A549 (cell line): ENCODE data around the gene ZNF618. TPM values are rescaled to one million over a fixed set of nuclear protein-coding genes. Genes with fewer than 3 reads are reported as not detected.
A peak's percentile ranks its signal among the peaks of the same experiment; 100 is the strongest.

Experiments used
- ATAC-seq, 2 experiments: fragments of 200-7000 bp in 1 of 2; fragments of >200 bp in 1 of 2; cut with Nextera tagmentation in 1 of 2; cut with Tn5 transposase in 1 of 2; 3 replicates each; pipeline versions ENCODE4 v1.8.0 to v1.9.1; 2018 to 2020; ENCODE audit warnings: mild to moderate bottlenecking in 1 of 2, moderate library complexity in 1 of 2
- CTCF ChIA-PET: fragments of 300-600 bp; sonication (Branson Sonifier 250); formaldehyde crosslinking; extraction: SDS; loops from one replicate; lab custom pipeline; 2021; ENCODE audit warnings: antibody characterized with exemption, inconsistent platforms; lab: Yijun Ruan, JAX
- POLR2A ChIA-PET: fragments of 350-600 bp; formaldehyde crosslinking; extraction: SDS; loops from one replicate; lab custom pipeline; 2021; ENCODE audit warnings: antibody characterized with exemption, inconsistent platforms; lab: Yijun Ruan, JAX
- DNase-seq, 2 experiments: peaks; one replicate each; pipeline versions ENCODE4 v3.0.0 to v3.0.0-alpha.2; 2011 to 2016; ENCODE audit warnings: low read depth in 1 of 2, low spot score in 1 of 2
- FAIRE-seq: peaks from 2 replicates; lab custom pipeline; 2011; peaks lifted over from hg19 to GRCh38; lab: Jason Lieb, UNC
- H3K27ac ChIP-seq, 2 experiments: fragments of >200 bp; sonication (Bioruptor Twin); formaldehyde crosslinking; 3 replicates each; pipeline ENCODE4 v1.5.1; 2016 to 2017
- H3K4me1 ChIP-seq: fragments of >200 bp; sonication (Bioruptor Twin); formaldehyde crosslinking; 3 replicates; pipeline ENCODE4 v1.6.1; 2016
- H3K4me2 ChIP-seq: fragments of >200 bp; sonication (Bioruptor Twin); formaldehyde crosslinking; 3 replicates; pipeline ENCODE4 v1.6.1; 2016
- H3K4me3 ChIP-seq: fragments of >200 bp; sonication (Bioruptor Twin); formaldehyde crosslinking; 3 replicates; pipeline ENCODE4 v1.5.1; 2016
- H3K9me3 ChIP-seq: fragments of >200 bp; sonication (Bioruptor Twin); formaldehyde crosslinking; 3 replicates; pipeline ENCODE4 v1.6.1; 2016
- CBX2 ChIP-seq: fragments of 200-600 bp; sonication (generic); IDR thresholded peaks from 2 replicates; pipeline ENCODE4 v1.6.1; 2016; ENCODE audit warnings: low read depth, mild to moderate bottlenecking, borderline replicate concordance
- CHD4 ChIP-seq: fragments of 200-600 bp; sonication (generic); IDR thresholded peaks from 2 replicates; pipeline ENCODE4 v1.6.1; 2016; ENCODE audit warnings: antibody characterized with exemption, mild to moderate bottlenecking, borderline replicate concordance
- EHMT2 ChIP-seq: fragments of 200-600 bp; sonication (generic); IDR thresholded peaks from 2 replicates; pipeline ENCODE4 v1.6.1; 2016; ENCODE audit warnings: antibody characterized with exemption, low read depth, mild to moderate bottlenecking, moderate library complexity
- EP300 ChIP-seq, 2 experiments: fragments of >200 bp; sonication (Bioruptor Twin); formaldehyde crosslinking; IDR thresholded peaks; 2 replicates in 1 of 2; 3 replicates in 1 of 2; pipeline ENCODE4 v1.6.1; 2016 to 2017
- HOXA7 ChIP-seq: fragments of 250-450 bp; sonication (Bioruptor Pico); IDR thresholded peaks from 2 replicates; pipeline ENCODE4 v1.5.0; 2020; ENCODE audit warnings: mild to moderate bottlenecking, moderate library complexity
- JUN ChIP-seq, 2 experiments: fragments of >200 bp; sonication (Bioruptor Twin); formaldehyde crosslinking; IDR thresholded peaks; 2 replicates in 1 of 2; 3 replicates in 1 of 2; pipeline ENCODE4 v1.6.1; 2016 to 2017
- NPAS2 ChIP-seq: fragments of 250-450 bp; sonication (Bioruptor Pico); IDR thresholded peaks from 2 replicates; pipeline ENCODE4 v1.8.0; 2022; ENCODE audit warnings: mild to moderate bottlenecking, moderate library complexity, borderline replicate concordance
- NR3C1 ChIP-seq: fragments of >200 bp; sonication (Bioruptor Twin); formaldehyde crosslinking; IDR thresholded peaks from 3 replicates; pipeline ENCODE4 v1.6.1; 2017
- POLR2A ChIP-seq: IDR thresholded peaks from 2 replicates; pipeline ENCODE4 v1.6.1; 2012; ENCODE audit warnings: mild to moderate bottlenecking, low read length
- POLR2AphosphoS2 ChIP-seq: conservative IDR thresholded peaks from 2 replicates; pipeline ENCODE4 v1.6.1; 2012; ENCODE audit warnings: low read length, improper control_type of control experiment, inconsistent platforms
- RAD21 ChIP-seq, 2 experiments: fragments of >200 bp in 1 of 2; sonication (Bioruptor Twin) in 1 of 2; formaldehyde crosslinking in 1 of 2; IDR thresholded peaks in 1 of 2; conservative IDR thresholded peaks in 1 of 2; 2 replicates in 1 of 2; 3 replicates in 1 of 2; pipeline ENCODE4 v1.6.1; 2012 to 2018; ENCODE audit warnings: inconsistent platforms in 1 of 2
- RARB ChIP-seq: fragments of 250-450 bp; sonication (Bioruptor Pico); IDR thresholded peaks from 2 replicates; pipeline ENCODE4 v1.8.0; 2021; ENCODE audit warnings: mild to moderate bottlenecking, moderate library complexity
- SREBF2 ChIP-seq: fragments of 450-650 bp; IDR thresholded peaks from 2 replicates; pipeline ENCODE4 v1.6.1; 2014; ENCODE audit warnings: mild to moderate bottlenecking, moderate library complexity
- TFCP2L1 ChIP-seq: fragments of 250-450 bp; sonication (Bioruptor Pico); IDR thresholded peaks from 2 replicates; pipeline ENCODE4 v1.5.0; 2021; ENCODE audit warnings: mild to moderate bottlenecking
- ZC3H11A ChIP-seq: fragments of 450-650 bp; IDR thresholded peaks from 2 replicates; pipeline ENCODE4 v1.6.1; 2014; ENCODE audit warnings: antibody characterized with exemption, mild to moderate bottlenecking
- WGBS: methylation state at CpG from one replicate; pipeline ENCODE4 v1.1.6; 2017; ENCODE audit errors: missing lambda C conversion rate; 5-methylcytosine and 5-hydroxymethylcytosine counted together
- polyA plus RNA-seq, 4 experiments: library from polyadenylated mRNA; depleted of rRNA in 3 of 4; stranded (reverse); fragments of >200 nt; fragmentation: RNase III in 1 of 4; extraction: RNeasy Plus Mini Kit Qiagen cat#74134 plus additional on column Dnase treatment in 1 of 4; gene quantifications; 2 replicates in 3 of 4; 3 replicates in 1 of 4; pipeline ENCODE4 v1.2.3, GENCODE V29; 2011 to 2017
- TF ChIP-seq, protein P1 (sequence below): fragments of 150-350 bp; IDR thresholded peaks from 2 replicates; pipeline ENCODE4 v1.6.1; 2014; ENCODE audit warnings: low read depth, mild to moderate bottlenecking, low read length
- TF ChIP-seq, protein P2 (sequence below): fragments of >200 bp; sonication (Bioruptor Twin); formaldehyde crosslinking; IDR thresholded peaks from 2 replicates; pipeline ENCODE4 v1.6.1; 2016
- TF ChIP-seq, protein P3 (sequence below): fragments of >200 bp; sonication (Bioruptor Twin); formaldehyde crosslinking; IDR thresholded peaks from 3 replicates; pipeline ENCODE4 v1.6.1; 2016
- TF ChIP-seq, protein P4 (sequence below): IDR thresholded peaks from 2 replicates; pipeline ENCODE4 v1.6.1; 2012
- TF ChIP-seq, protein P5 (sequence below): fragments of 250-450 bp; sonication (Bioruptor Pico); IDR thresholded peaks from 2 replicates; pipeline ENCODE4 v1.5.0; 2021; ENCODE audit warnings: mild to moderate bottlenecking, moderate library complexity, borderline replicate concordance
- TF ChIP-seq, protein P6 (sequence below): IDR thresholded peaks from 2 replicates; pipeline ENCODE4 v1.6.1; 2012

The ZNF618 gene
- polyA plus RNA-seq, 2 of the 4 experiments (the other 2 are of a cell fraction), result 9.0 to 10.0 TPM

DNA sequence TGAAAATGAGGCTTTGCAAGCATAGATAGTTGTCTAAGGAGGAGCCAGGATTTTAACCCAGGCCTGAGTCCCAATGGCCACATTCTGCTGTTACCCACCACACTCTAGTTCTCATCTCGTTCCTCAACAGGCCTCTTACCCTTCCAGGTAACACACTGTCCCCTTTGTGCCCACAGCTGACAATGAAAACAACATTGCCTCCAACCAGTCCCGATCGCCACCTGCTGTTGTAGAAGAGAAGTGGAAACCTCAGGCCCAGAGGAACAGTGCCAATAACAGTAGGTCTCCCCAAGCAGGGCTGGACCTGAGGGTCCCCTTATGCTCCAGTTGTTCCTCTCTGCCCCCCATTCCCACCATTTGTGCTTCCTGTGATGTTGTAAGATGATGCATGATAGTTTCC is 171.6 kb downstream of the ZNF618 start:
- CTCF ChIA-PET, result interaction anchor here (1.0 to 2.0 kb wide), 3 partner anchors 11 to 18 kb away, joined by 3 to 7 read pairs (median 4); no protein-coding TSS in a partner anchor
- Histone ChIP-seq H3K4me1 (no peaks in the 10 kb centered on the region), H3K4me3 (no peak overlapping the region), H3K27ac (no peak overlapping the region), H3K4me2 (no peak overlapping the region), H3K9me3 (no peaks in the 10 kb centered on the region)
- ATAC-seq (peak in 1 of 2 experiments; percentile 73; a peak in 2 of 6 replicates), FAIRE-seq (no peak), DNase-seq (peak; percentile 13 to 31)
- 88% methylated on average over 3 of the region's 3 CpGs for WGBS
- TF ChIP-seq RAD21 (conservative IDR thresholded peaks at IDR 0.05 in 1 of 2, IDR thresholded peaks at IDR 0.05 in 1 of 2) (peak in 1 of 2 experiments; percentile 45; a peak in 2 of 5 replicates), POLR2A (no peak)
- POLR2A ChIA-PET, result no interaction called here

DNA sequence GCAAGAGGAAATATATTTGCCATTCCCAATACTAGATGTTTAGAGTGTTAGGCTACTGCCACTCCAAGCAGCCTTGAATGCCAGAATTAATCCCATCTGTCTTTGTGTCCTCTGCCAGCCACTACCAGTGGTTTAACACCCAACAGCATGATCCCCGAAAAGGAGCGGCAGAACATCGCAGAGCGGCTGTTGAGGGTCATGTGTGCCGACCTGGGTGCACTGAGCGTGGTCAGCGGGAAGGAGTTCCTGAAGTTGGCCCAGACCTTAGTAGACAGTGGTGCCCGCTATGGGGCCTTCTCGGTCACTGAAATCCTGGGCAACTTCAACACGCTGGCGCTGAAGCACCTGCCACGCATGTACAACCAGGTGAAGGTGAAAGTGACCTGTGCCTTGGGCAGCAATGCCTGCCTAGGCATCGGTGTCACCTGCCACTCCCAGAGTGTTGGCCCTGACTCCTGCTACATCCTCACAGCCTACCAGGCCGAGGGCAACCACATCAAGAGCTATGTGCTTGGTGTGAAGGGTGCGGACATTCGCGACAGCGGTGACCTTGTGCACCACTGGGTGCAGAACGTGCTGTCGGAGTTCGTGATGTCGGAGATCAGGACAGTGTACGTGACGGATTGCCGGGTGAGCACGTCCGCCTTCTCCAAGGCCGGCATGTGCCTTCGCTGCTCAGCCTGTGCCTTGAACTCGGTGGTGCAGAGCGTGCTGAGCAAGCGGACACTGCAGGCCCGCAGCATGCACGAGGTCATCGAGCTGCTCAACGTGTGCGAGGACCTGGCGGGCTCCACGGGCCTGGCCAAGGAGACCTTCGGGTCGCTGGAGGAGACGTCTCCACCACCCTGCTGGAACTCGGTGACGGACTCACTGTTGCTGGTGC is 172.7 kb downstream of the ZNF618 start:
- no peaks in the 10 kb centered on the region for H3K4me1 ChIP-seq
- ChIA-PET POLR2A (no interaction called here), CTCF (no interaction called here)
- DNase-seq, result no peak
- ATAC-seq, result no peak
- no peaks in the 10 kb centered on the region for H3K9me3 ChIP-seq
- no peak overlapping the region for H3K27ac ChIP-seq
- H3K4me3 ChIP-seq, result no peak overlapping the region
- FAIRE-seq, result no peak
- 93% methylated on average over 31 of the region's 44 CpGs for WGBS
- TF ChIP-seq, protein P1, sequence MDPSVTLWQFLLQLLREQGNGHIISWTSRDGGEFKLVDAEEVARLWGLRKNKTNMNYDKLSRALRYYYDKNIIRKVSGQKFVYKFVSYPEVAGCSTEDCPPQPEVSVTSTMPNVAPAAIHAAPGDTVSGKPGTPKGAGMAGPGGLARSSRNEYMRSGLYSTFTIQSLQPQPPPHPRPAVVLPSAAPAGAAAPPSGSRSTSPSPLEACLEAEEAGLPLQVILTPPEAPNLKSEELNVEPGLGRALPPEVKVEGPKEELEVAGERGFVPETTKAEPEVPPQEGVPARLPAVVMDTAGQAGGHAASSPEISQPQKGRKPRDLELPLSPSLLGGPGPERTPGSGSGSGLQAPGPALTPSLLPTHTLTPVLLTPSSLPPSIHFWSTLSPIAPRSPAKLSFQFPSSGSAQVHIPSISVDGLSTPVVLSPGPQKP, result no peak
- TF ChIP-seq JUN (IDR thresholded peaks at IDR 0.05) (no peak), CBX2 (no peak), POLR2AphosphoS2 (no peak), CHD4 (no peak), EHMT2 (no peak), NR3C1 (no peak), ZC3H11A (no peak), TFCP2L1 (CRISPR knock-in tag) (no peak), EP300 (IDR thresholded peaks at IDR 0.05) (no peak), NPAS2 (CRISPR knock-in tag) (no peak), HOXA7 (no peak), SREBF2 (no peak), RARB (CRISPR knock-in tag) (no peak)
- TF ChIP-seq, protein P2, sequence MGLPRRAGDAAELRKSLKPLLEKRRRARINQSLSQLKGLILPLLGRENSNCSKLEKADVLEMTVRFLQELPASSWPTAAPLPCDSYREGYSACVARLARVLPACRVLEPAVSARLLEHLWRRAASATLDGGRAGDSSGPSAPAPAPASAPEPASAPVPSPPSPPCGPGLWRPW, result no peak
- TF ChIP-seq, protein P3, sequence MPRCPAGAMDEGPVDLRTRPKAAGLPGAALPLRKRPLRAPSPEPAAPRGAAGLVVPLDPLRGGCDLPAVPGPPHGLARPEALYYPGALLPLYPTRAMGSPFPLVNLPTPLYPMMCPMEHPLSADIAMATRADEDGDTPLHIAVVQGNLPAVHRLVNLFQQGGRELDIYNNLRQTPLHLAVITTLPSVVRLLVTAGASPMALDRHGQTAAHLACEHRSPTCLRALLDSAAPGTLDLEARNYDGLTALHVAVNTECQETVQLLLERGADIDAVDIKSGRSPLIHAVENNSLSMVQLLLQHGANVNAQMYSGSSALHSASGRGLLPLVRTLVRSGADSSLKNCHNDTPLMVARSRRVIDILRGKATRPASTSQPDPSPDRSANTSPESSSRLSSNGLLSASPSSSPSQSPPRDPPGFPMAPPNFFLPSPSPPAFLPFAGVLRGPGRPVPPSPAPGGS, result no peak
- TF ChIP-seq, protein P4, sequence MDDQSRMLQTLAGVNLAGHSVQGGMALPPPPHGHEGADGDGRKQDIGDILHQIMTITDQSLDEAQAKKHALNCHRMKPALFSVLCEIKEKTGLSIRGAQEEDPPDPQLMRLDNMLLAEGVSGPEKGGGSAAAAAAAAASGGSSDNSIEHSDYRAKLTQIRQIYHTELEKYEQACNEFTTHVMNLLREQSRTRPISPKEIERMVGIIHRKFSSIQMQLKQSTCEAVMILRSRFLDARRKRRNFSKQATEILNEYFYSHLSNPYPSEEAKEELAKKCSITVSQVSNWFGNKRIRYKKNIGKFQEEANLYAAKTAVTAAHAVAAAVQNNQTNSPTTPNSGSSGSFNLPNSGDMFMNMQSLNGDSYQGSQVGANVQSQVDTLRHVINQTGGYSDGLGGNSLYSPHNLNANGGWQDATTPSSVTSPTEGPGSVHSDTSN, result no peak
- TF ChIP-seq, protein P5, sequence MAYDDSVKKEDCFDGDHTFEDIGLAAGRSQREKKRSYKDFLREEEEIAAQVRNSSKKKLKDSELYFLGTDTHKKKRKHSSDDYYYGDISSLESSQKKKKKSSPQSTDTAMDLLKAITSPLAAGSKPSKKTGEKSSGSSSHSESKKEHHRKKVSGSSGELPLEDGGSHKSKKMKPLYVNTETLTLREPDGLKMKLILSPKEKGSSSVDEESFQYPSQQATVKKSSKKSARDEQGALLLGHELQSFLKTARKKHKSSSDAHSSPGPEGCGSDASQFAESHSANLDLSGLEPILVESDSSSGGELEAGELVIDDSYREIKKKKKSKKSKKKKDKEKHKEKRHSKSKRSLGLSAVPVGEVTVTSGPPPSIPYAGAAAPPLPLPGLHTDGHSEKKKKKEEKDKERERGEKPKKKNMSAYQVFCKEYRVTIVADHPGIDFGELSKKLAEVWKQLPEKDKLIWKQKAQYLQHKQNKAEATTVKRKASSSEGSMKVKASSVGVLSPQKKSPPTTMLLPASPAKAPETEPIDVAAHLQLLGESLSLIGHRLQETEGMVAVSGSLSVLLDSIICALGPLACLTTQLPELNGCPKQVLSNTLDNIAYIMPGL (CRISPR knock-in tag), result no peak
- TF ChIP-seq, protein P6, sequence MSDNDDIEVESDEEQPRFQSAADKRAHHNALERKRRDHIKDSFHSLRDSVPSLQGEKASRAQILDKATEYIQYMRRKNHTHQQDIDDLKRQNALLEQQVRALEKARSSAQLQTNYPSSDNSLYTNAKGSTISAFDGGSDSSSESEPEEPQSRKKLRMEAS, result no peak
- H3K4me2 ChIP-seq, result no peak overlapping the region
